ENCODE results near the gene REC114. TPM values are rescaled to one million over a fixed set of nuclear protein-coding genes. Genes with fewer than 3 reads are reported as not detected.
"Not testable (repeated sequence)": the region's sequence is repeated elsewhere in the genome, so short reads cannot be mapped to it uniquely, and the experiment has no call there.

The REC114 gene, protein sequence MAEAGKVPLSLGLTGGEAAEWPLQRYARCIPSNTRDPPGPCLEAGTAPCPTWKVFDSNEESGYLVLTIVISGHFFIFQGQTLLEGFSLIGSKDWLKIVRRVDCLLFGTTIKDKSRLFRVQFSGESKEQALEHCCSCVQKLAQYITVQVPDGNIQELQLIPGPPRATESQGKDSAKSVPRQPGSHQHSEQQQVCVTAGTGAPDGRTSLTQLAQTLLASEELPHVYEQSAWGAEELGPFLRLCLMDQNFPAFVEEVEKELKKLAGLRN
- not detected for total RNA-seq

- Mint-ChIP-seq H3K4me1 (no peaks in the 10 kb centered on the region), H3K4me3 (no peak within 1 kb of the TSS), H3K9me3 (no peaks in the 10 kb centered on the region), H3K27ac (no peak within 1 kb of the TSS), H3K27me3 (no peaks in the 10 kb centered on the region), H3K36me3 (no peaks in the 10 kb centered on the region)
- no peak for DNase-seq
Observed at GRCh38 chr15:73442968-73443367, at the start of gene REC114. REC114 (plus strand) TSS chr15:73443164; CDS start chr15:73443186, 22 bp downstream.

DNA sequence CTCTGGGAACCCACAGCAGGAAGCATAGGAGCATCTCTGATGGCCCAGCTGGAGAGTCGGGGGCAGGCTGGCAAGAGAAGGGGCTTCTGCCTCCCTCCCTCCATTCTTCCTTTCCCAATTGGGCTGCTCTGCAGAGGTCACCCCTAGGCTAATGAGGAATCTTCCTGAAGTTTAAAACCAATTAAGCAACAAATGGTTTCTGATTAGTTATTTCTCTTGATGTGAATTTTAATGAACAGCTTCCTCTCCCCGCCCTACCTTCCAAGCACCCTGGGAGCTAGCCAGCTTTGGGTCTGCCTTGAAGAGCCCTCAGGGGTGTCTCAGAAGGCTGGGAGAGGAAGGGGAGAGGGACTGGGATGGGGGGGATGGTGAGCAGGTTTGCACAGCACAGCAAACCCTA is 49.6 kb upstream of the REC114 start:
- DNase-seq = no peak
- Mint-ChIP-seq H3K4me3 (no peak overlapping the region), H3K27me3 (peaks cover 22% of the 10 kb centered on the region), H3K9me3 (no peaks in the 10 kb centered on the region), H3K4me1 (no peaks in the 10 kb centered on the region), H3K36me3 (no peaks in the 10 kb centered on the region), H3K27ac (no peak overlapping the region)

GRCh38 chr15:73394782-73395181 is 48.2 kb upstream of the REC114 start:
- H3K4me3 Mint-ChIP-seq = no peak overlapping the region
- H3K9me3 Mint-ChIP-seq = no peaks in the 10 kb centered on the region
- no peak for DNase-seq
- H3K36me3 Mint-ChIP-seq = no peaks in the 10 kb centered on the region
- peaks cover 27% of the 10 kb centered on the region for H3K27me3 Mint-ChIP-seq
- H3K27ac Mint-ChIP-seq = no peak overlapping the region
- no peaks in the 10 kb centered on the region for H3K4me1 Mint-ChIP-seq

DNA sequence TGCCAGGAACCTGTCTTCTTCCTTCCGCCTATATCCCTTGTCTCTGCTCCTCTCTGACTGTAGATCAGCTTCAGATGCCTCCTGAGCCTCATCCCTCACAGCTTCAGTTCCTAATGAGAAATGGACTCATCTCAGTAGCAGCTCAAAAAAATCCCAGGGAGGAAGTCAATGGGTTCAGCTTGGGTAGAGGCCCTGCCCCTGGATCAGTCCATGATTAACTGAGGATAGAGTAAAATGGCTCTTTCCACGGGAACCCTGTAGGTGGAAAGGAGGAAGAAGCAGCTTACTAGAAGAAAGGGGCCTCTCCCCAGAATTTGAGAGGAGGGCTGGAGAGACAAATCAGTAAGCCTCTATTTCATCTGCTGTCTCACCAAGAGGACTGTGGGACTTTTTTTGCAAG is 47.3 kb upstream of the REC114 start:
- H3K4me3 Mint-ChIP-seq = no peak overlapping the region

DNA sequence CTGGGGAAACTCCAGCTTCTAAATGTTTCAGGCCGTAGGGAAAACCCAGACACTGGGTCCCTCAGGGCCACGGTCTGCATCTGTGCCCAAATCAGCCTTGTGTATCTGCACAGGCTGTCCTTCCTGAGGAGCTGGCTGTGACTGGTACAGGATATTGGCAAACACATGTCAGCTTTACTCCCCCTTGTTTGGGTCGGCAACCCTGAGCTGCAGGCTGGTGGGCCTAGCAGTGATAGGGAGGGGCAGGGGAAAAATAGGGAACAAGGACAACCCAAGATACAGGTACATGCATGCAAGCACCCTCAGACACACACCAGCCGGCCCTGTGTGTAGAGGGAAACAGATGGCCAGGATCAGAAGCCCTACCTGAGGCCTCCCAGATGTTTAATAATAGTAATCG is 45.5 kb upstream of the REC114 start:
- Mint-ChIP-seq H3K4me1 (no peaks in the 10 kb centered on the region), H3K27me3 (peaks cover 19% of the 10 kb centered on the region), H3K4me3 (no peak overlapping the region), H3K36me3 (no peaks in the 10 kb centered on the region), H3K9me3 (no peaks in the 10 kb centered on the region), H3K27ac (no peak overlapping the region)
- DNase-seq = no peak

More for the DNA sequence above, 47.3 kb upstream of the REC114 start:
- Mint-ChIP-seq H3K9me3 (no peaks in the 10 kb centered on the region), H3K27ac (no peak overlapping the region), H3K4me1 (no peaks in the 10 kb centered on the region), H3K36me3 (no peaks in the 10 kb centered on the region), H3K27me3 (peaks cover 27% of the 10 kb centered on the region)
- no peak for DNase-seq

GRCh38 chr15:73398861-73399260 is 44.1 kb upstream of the REC114 start:
- Mint-ChIP-seq H3K27ac (no peak overlapping the region), H3K9me3 (no peaks in the 10 kb centered on the region), H3K4me1 (no peaks in the 10 kb centered on the region), H3K27me3 (peaks cover 19% of the 10 kb centered on the region), H3K4me3 (no peak overlapping the region), H3K36me3 (no peaks in the 10 kb centered on the region)
- DNase-seq = no peak

DNA sequence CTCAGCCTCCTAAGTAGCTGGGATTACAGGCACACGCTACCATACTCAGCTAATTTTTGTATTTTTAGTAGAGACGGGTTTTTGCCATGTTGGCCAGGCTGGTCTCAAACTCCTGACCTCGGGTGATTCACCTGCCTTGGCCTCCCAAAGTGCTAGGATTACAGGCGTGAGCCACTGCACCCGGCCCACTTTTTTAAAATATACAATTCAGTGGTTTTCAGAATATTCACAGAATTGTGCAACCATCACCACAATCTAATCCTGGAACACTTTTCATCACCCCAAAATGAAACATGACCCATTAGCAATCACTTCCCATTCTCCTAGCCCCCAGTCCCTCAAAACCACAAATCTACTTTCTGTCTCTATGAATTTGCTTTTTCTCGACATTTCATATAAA is 42.7 kb upstream of the REC114 start:
- not testable (repeated sequence) for H3K4me1 Mint-ChIP-seq, H3K9me3 Mint-ChIP-seq, H3K4me3 Mint-ChIP-seq, H3K27ac Mint-ChIP-seq, DNase-seq, H3K36me3 Mint-ChIP-seq
- peaks cover 18% of the 10 kb centered on the region for H3K27me3 Mint-ChIP-seq

- Mint-ChIP-seq H3K9me3 (no peaks in the 10 kb centered on the region), H3K27me3 (peaks cover 9% of the 10 kb centered on the region), H3K4me3 (no peak overlapping the region), H3K36me3 (no peaks in the 10 kb centered on the region), H3K4me1 (no peaks in the 10 kb centered on the region), H3K27ac (no peak overlapping the region)
- no peak for DNase-seq
Observed at GRCh38 chr15:73403171-73403570, 39.8 kb upstream of the REC114 start.

GRCh38 chr15:73414876-73415275 is 28.1 kb upstream of the REC114 start:
- H3K4me3 Mint-ChIP-seq = no peak overlapping the region
- DNase-seq = no peak
- H3K36me3 Mint-ChIP-seq = no peaks in the 10 kb centered on the region
- no peak overlapping the region for H3K27ac Mint-ChIP-seq
- peaks cover 7% of the 10 kb centered on the region for H3K27me3 Mint-ChIP-seq
- H3K4me1 Mint-ChIP-seq = no peaks in the 10 kb centered on the region
- H3K9me3 Mint-ChIP-seq = no peaks in the 10 kb centered on the region

DNA sequence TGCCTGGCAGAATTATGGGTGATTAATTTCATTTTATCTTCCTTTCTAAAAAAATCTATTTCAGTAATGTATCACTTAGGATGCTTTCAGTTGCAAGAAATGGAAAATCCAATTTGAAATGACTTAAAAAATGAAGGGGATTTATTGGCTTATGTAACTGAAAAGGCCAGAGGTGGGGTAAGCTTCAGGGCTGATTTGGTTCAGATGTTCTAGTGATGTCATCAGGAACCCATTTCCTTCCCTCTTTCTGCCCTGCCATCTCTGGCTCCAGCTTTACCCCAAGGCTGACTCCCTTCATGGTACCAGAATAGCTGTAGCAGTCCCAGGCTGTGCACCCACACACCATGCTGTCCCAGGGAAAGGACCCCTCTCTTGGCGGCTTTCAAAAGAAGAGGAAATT is 18.5 kb upstream of the REC114 start:
- no peak for DNase-seq
- Mint-ChIP-seq H3K36me3 (no peaks in the 10 kb centered on the region), H3K27me3 (peaks cover 19% of the 10 kb centered on the region), H3K4me1 (peaks cover 2% of the 10 kb centered on the region), H3K27ac (no peak overlapping the region), H3K9me3 (no peaks in the 10 kb centered on the region), H3K4me3 (no peak overlapping the region)

- no peaks in the 10 kb centered on the region for H3K36me3 Mint-ChIP-seq
- no peak overlapping the region for H3K4me3 Mint-ChIP-seq
- H3K4me1 Mint-ChIP-seq = peaks cover 2% of the 10 kb centered on the region
- H3K27ac Mint-ChIP-seq = no peak overlapping the region
- peaks cover 19% of the 10 kb centered on the region for H3K27me3 Mint-ChIP-seq
- DNase-seq = no peak
- H3K9me3 Mint-ChIP-seq = no peaks in the 10 kb centered on the region
Observed at GRCh38 chr15:73425510-73425909, 17.5 kb upstream of the REC114 start.

DNA sequence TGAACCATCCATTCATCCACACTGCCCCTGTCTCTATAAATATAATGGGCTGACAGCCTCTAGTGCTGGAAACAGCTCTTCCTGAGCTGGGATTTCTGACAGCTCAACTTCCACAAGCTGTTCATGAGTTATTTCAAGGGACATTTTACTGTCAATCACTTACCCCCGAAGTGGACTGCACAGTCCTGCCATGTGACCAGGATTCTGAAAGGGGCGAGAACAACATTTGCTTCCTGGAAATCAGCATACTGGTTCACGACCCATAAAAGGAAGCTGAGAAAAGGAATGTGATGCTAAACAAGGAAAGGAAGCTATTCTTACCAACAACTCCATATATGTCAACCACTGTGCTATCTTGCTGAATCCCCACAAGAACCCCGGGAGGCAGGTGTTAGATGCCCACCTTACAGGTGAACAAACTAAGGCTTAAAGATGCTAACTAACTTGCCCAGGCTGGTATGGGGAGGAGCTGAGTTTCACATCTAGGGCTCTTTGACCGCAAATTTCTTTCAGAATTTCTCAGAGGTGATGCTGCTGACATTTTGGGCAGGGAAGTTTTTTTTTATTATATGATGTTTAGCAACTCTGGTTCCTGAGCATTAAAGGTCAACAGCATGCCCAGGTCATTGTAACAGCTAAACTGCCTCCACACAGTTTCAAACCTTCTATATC is 16.5 kb upstream of the REC114 start:
- no peaks in the 10 kb centered on the region for H3K9me3 Mint-ChIP-seq
- H3K27me3 Mint-ChIP-seq = peaks cover 19% of the 10 kb centered on the region
- no peak for DNase-seq
- no peak overlapping the region for H3K27ac Mint-ChIP-seq
- no peaks in the 10 kb centered on the region for H3K36me3 Mint-ChIP-seq
- H3K4me3 Mint-ChIP-seq = no peak overlapping the region
- peaks cover 2% of the 10 kb centered on the region for H3K4me1 Mint-ChIP-seq

GRCh38 chr15:73431329-73431728 is 11.6 kb upstream of the REC114 start:
- not testable (repeated sequence) for DNase-seq, H3K9me3 Mint-ChIP-seq, H3K4me3 Mint-ChIP-seq, H3K36me3 Mint-ChIP-seq, H3K27ac Mint-ChIP-seq, H3K4me1 Mint-ChIP-seq
- H3K27me3 Mint-ChIP-seq = peaks cover 28% of the 10 kb centered on the region

DNA sequence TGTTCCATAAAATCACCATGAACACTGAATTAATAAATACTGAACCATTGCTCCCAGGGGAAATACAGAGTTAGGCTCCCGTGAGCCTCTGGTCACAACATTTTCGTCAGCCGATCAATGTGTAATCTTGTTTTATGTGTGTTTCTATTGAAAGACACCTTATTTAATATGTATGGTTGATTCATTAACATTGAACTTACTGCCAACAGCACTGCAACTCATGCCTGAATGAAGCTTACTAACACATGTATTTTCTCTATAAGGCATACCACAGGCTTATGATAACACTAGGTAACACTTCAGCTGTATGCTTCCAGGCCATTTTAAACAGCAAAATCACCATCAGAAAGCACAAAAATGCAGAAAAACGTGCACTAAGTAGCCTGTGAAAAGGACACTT is 9.1 kb upstream of the REC114 start:
- no peak overlapping the region for H3K27ac Mint-ChIP-seq
- H3K36me3 Mint-ChIP-seq = no peaks in the 10 kb centered on the region
- peaks cover 21% of the 10 kb centered on the region for H3K27me3 Mint-ChIP-seq
- H3K4me3 Mint-ChIP-seq = no peak overlapping the region
- H3K4me1 Mint-ChIP-seq = peaks cover 3% of the 10 kb centered on the region
- no peak for DNase-seq
- no peaks in the 10 kb centered on the region for H3K9me3 Mint-ChIP-seq

- peaks cover 18% of the 10 kb centered on the region for H3K27me3 Mint-ChIP-seq
- H3K27ac Mint-ChIP-seq = no peak overlapping the region
- DNase-seq = no peak
- H3K36me3 Mint-ChIP-seq = no peaks in the 10 kb centered on the region
- H3K4me3 Mint-ChIP-seq = no peak overlapping the region
- peaks cover 3% of the 10 kb centered on the region for H3K4me1 Mint-ChIP-seq
- H3K9me3 Mint-ChIP-seq = no peaks in the 10 kb centered on the region
Observed at GRCh38 chr15:73436613-73437012, 6.4 kb upstream of the REC114 start.

GRCh38 chr15:73437543-73438109 is 5.3 kb upstream of the REC114 start:
- H3K9me3 Mint-ChIP-seq = no peaks in the 10 kb centered on the region
- peaks cover 13% of the 10 kb centered on the region for H3K27me3 Mint-ChIP-seq
- H3K27ac Mint-ChIP-seq = no peak overlapping the region
- peaks cover 3% of the 10 kb centered on the region for H3K4me1 Mint-ChIP-seq
- DNase-seq = no peak
- no peak overlapping the region for H3K4me3 Mint-ChIP-seq
- no peaks in the 10 kb centered on the region for H3K36me3 Mint-ChIP-seq
